GM21825 (cell line): ENCODE data around the gene TSG101.

ENCODE experiments used
- ATAC-seq: cut with Tn5 transposase; IDR thresholded peaks from one replicate; pipeline ENCODE4 v1.9.1; 2021; ENCODE audit warnings: mild to moderate bottlenecking, moderate library complexity; ENCODE audit not compliant: unreplicated experiment

The TSG101 gene

GRCh38 chr11:18526521-18527296, at the start of gene TSG101:
Gene TSG101 (minus strand): TSS chr11:18526942. CDS start chr11:18526816, 126 bp downstream.
- ATAC-seq: peak; percentile 95

- no peak for ATAC-seq
Observed at GRCh38 chr11:18575361-18575760, 48.6 kb upstream of the TSG101 start.

- no peak for ATAC-seq
Observed at GRCh38 chr11:18567081-18567480, 40.3 kb upstream of the TSG101 start.

- no peak for ATAC-seq
Observed at GRCh38 chr11:18566406-18566805, 39.7 kb upstream of the TSG101 start.

GRCh38 chr11:18564149-18564548, 37.4 kb upstream of the TSG101 start:
- no peak for ATAC-seq

- ATAC-seq: no peak
Observed at GRCh38 chr11:18563090-18563730, 36.5 kb upstream of the TSG101 start.

GRCh38 chr11:18548001-18548400, 21.3 kb upstream of the TSG101 start:
- ATAC-seq: no peak

- peak; percentile 55 for ATAC-seq
Observed at GRCh38 chr11:18540207-18541009, 13.7 kb upstream of the TSG101 start.

GRCh38 chr11:18536209-18536608, 9.5 kb upstream of the TSG101 start:
- no peak for ATAC-seq

GRCh38 chr11:18534245-18534644, 7.5 kb upstream of the TSG101 start:
- ATAC-seq: no peak

GRCh38 chr11:18533365-18533764, 6.6 kb upstream of the TSG101 start:
- no peak for ATAC-seq

- ATAC-seq: no peak
Observed at GRCh38 chr11:18527512-18527911, 770 bp upstream of the TSG101 start.

- ATAC-seq: no peak
Observed at GRCh38 chr11:18526130-18526520, 617 bp downstream of the TSG101 start.

- no peak for ATAC-seq
Observed at GRCh38 chr11:18524248-18524647, 2.5 kb downstream of the TSG101 start.

GRCh38 chr11:18523084-18523483, 3.7 kb downstream of the TSG101 start:
- ATAC-seq: no peak

GRCh38 chr11:18522388-18522787, 4.4 kb downstream of the TSG101 start:
- no peak for ATAC-seq

- ATAC-seq: no peak
Observed at GRCh38 chr11:18521122-18521521, 5.6 kb downstream of the TSG101 start.

- no peak for ATAC-seq
Observed at GRCh38 chr11:18502352-18502751, 24.4 kb downstream of the TSG101 start.

GRCh38 chr11:18501629-18502028, 25.1 kb downstream of the TSG101 start:
- no peak for ATAC-seq

- no peak for ATAC-seq
Observed at GRCh38 chr11:18498039-18498438, 28.7 kb downstream of the TSG101 start.

- ATAC-seq: no peak
Observed at GRCh38 chr11:18495703-18496102, 31.0 kb downstream of the TSG101 start.

GRCh38 chr11:18495271-18495670, 31.5 kb downstream of the TSG101 start:
- ATAC-seq: no peak
